Astrocyte of the spinal cord (primary cell): ENCODE measurements around the gene CMPK2.

ENCODE experiments used
- DNase-seq: peaks from one replicate; pipeline ENCODE4 v3.0.0; 2011; ENCODE audit warnings: low read depth, low spot score
- H3K4me3 ChIP-seq: 2 replicates; pipeline ENCODE4 v1.5.1; 2011; ENCODE audit warnings: low read depth, mild to moderate bottlenecking, low read length, moderate library complexity
- CTCF ChIP-seq: IDR thresholded peaks from 2 replicates; pipeline ENCODE4 v1.5.1; 2012; ENCODE audit warnings: low read depth, mild to moderate bottlenecking, low read length, inconsistent platforms
- in situ Hi-C: cut with HindIII; loops from 2 replicates; pipeline ENCODE4 v1.10.0; 2017; ENCODE audit warnings: low sequenced_read_pairs

CMPK2 gene

GRCh38 chr2:6876309-6876708 lies 10.6 kb upstream of the CMPK2 start:
- DNase-seq, result no peak
- no peak overlapping the region for H3K4me3 ChIP-seq
- TF ChIP-seq CTCF, result no peak
- in situ Hi-C loops, result no loop called here

- in situ Hi-C loops, result no loop called here
- TF ChIP-seq CTCF, result no peak
Measured at GRCh38 chr2:6874032-6874431, 8.3 kb upstream of the CMPK2 start.

GRCh38 chr2:6872394-6872793 lies 6.7 kb upstream of the CMPK2 start:
- no peak for TF ChIP-seq CTCF
- in situ Hi-C loops, result no loop called here
- DNase-seq, result no peak
- H3K4me3 ChIP-seq, result no peak overlapping the region

More at GRCh38 chr2:6874032-6874431, 8.3 kb upstream of the CMPK2 start:
- no peak overlapping the region for H3K4me3 ChIP-seq
- no peak for DNase-seq

- in situ Hi-C loops, result no loop called here
- no peak overlapping the region for H3K4me3 ChIP-seq
- DNase-seq, result no peak
- TF ChIP-seq CTCF, result no peak
Measured at GRCh38 chr2:6866982-6867381, 1.3 kb upstream of the CMPK2 start.

GRCh38 chr2:6866275-6866671 lies 566 bp upstream of the CMPK2 start:
- TF ChIP-seq CTCF, result peak; percentile 69
- in situ Hi-C loops, result no loop called here
- peak overlapping the region; percentile 54 for H3K4me3 ChIP-seq
- peak; percentile 23 for DNase-seq

- in situ Hi-C loops, result no loop called here
Measured at GRCh38 chr2:6864923-6865345, 773 bp downstream of the CMPK2 start.

More at GRCh38 chr2:6864923-6865345, 773 bp downstream of the CMPK2 start:
- H3K4me3 ChIP-seq, result peak overlapping the region; percentile 54
- no peak for TF ChIP-seq CTCF
- DNase-seq, result no peak
